Smooth muscle cell (in vitro differentiated cells): ENCODE results near the gene AHI1. TPM values are rescaled to one million over a fixed set of nuclear protein-coding genes. Genes with fewer than 3 reads are reported as not detected.

Source experiments
- DNase-seq: peaks from one replicate; lab custom pipeline; 2025; ENCODE audit not compliant: unreplicated experiment; lab: John Stamatoyannopoulos, UW
- H2AFZ ChIP-seq: fragments of 200-600 bp; sonication (generic); 2 replicates; pipeline ENCODE4 v1.6.0; 2016; ENCODE audit warnings: antibody characterized with exemption, low read depth, mild to moderate bottlenecking
- H3F3A ChIP-seq: fragments of 200-600 bp; sonication (generic); 2 replicates; pipeline ENCODE4 v1.6.0; 2017; ENCODE audit warnings: antibody characterized with exemption, low read depth
- H3K27ac ChIP-seq: fragments of 200-600 bp; sonication (generic); 2 replicates; pipeline ENCODE4 v1.5.1; 2016; ENCODE audit warnings: low read depth, mild to moderate bottlenecking
- H3K27me3 ChIP-seq: fragments of 200-600 bp; sonication (generic); 2 replicates; pipeline ENCODE4 v1.6.1; 2016; ENCODE audit warnings: low read depth, mild to moderate bottlenecking
- H3K36me3 ChIP-seq: fragments of 200-600 bp; sonication (generic); 2 replicates; pipeline ENCODE4 v1.5.1; 2016; ENCODE audit warnings: low read depth
- H3K4me1 ChIP-seq: fragments of 200-600 bp; sonication (generic); 2 replicates; pipeline ENCODE4 v1.5.1; 2016; ENCODE audit warnings: low read depth
- H3K4me2 ChIP-seq: fragments of 200-600 bp; sonication (generic); 2 replicates; pipeline ENCODE4 v1.6.0; 2016; ENCODE audit warnings: mild to moderate bottlenecking
- H3K4me3 ChIP-seq: fragments of 200-600 bp; sonication (generic); 2 replicates; pipeline ENCODE4 v1.5.1; 2016; ENCODE audit warnings: mild to moderate bottlenecking
- H3K79me2 ChIP-seq: fragments of 200-600 bp; sonication (generic); 2 replicates; pipeline ENCODE4 v1.6.0; 2016; ENCODE audit warnings: low read depth, mild to moderate bottlenecking
- H3K9ac ChIP-seq: fragments of 200-600 bp; sonication (generic); 2 replicates; pipeline ENCODE4 v1.6.0; 2016; ENCODE audit warnings: low read depth
- H3K9me3 ChIP-seq: fragments of 200-600 bp; sonication (generic); replicated peaks from 2 replicates; pipeline ENCODE4 v1.5.1; 2016; ENCODE audit warnings: low read depth
- H4K20me1 ChIP-seq: fragments of 200-600 bp; sonication (generic); 2 replicates; pipeline ENCODE4 v1.6.0; 2016; ENCODE audit warnings: low read depth
- CTCF ChIP-seq: fragments of 200-600 bp; sonication (generic); IDR thresholded peaks from 2 replicates; pipeline ENCODE4 v1.5.1; 2017; ENCODE audit warnings: borderline replicate concordance, mild to moderate bottlenecking, antibody characterized with exemption; ENCODE audit not compliant: insufficient read depth, poor library complexity, severe bottlenecking
- WGBS: methylation state at CpG from one replicate; pipeline ENCODE4 v1.1.7; 2016; ENCODE audit warnings: low lambda C conversion rate; 5-methylcytosine and 5-hydroxymethylcytosine counted together
- polyA plus RNA-seq: library from polyadenylated mRNA; unstranded; fragments of >200 nt; fragmentation: Nextera tagmentation; extraction: Ambion mirVana; gene quantifications from 2 replicates; pipeline ENCODE4 v1.2.1, GENCODE V29; 2016
- total RNA-seq: library from RNA; depleted of rRNA; stranded (reverse); fragments of >200 nt; gene quantifications from 2 replicates; pipeline ENCODE4 v1.2.3, GENCODE V29; 2014

The AHI1 gene
- total and polyA plus RNA-seq, 2 experiments from 2014 or later, result 16.0 to 18.8 TPM

DNA sequence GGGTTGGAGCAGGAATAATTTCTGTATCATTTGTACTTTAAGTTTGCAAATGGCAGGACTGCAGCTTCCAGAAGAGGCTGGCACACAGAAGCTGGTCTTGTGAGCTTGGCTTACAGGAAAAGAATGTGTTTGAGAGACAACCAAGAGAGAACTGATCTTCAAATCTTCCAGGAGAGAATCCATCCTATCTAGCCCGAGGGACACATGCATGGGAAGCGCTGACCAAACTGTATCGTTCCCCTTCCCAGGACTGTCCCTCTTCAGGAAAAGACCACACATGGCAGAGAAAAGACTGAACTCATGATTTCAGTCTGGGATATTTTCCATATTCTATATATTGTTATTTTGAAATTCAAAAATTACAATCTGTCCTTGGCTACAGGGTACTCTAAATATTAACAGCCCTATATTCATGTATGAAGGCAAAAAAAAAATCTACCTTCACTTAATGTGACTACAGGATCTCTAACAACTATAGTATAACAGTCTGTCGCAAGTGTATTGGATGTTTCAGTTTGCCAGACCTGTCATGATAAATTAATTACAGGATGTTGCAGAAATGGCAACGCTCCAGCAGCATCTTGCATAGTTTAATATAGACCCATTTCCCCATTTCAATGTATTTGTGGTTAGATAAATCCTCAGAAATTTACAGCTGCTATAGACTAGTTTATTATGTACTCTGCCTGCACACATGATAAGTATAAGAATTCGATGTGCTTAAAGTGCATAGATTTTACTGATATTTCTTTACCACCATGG, 217.0 kb downstream of the AHI1 start:
- Histone ChIP-seq H3K27me3 (no peaks in the 10 kb centered on the region), H3K4me1 (no peaks in the 10 kb centered on the region), H3K4me3 (no peak overlapping the region), H3K79me2 (no peaks in the 10 kb centered on the region), H3K4me2 (no peak overlapping the region), H3K27ac (no peak overlapping the region), H4K20me1 (no peaks in the 10 kb centered on the region), H3K36me3 (no peaks in the 10 kb centered on the region), H3F3A (no peaks in the 10 kb centered on the region), H3K9me3 (no peaks in the 10 kb centered on the region), H3K9ac (no peak overlapping the region), H2AFZ (no peak overlapping the region)
- DNase-seq, result no peak
- no peak for TF ChIP-seq CTCF
- WGBS, result 90% methylated on average over 6 of the region's 6 CpGs

- H3K9me3 ChIP-seq, result no peaks in the 10 kb centered on the region
- no peak overlapping the region for H3K4me2 ChIP-seq
- no peak overlapping the region for H3K9ac ChIP-seq
- no peaks in the 10 kb centered on the region for H3F3A ChIP-seq
- H3K79me2 ChIP-seq, result no peaks in the 10 kb centered on the region
- H3K27ac ChIP-seq, result no peak overlapping the region
- no peak for TF ChIP-seq CTCF
- no peaks in the 10 kb centered on the region for H3K36me3 ChIP-seq
- 97% methylated on average over 6 of the region's 6 CpGs for WGBS
- no peak overlapping the region for H3K4me3 ChIP-seq
- H4K20me1 ChIP-seq, result no peaks in the 10 kb centered on the region
- H3K27me3 ChIP-seq, result no peaks in the 10 kb centered on the region
- no peak for DNase-seq
- H3K4me1 ChIP-seq, result no peaks in the 10 kb centered on the region
- H2AFZ ChIP-seq, result no peak overlapping the region
Observed at GRCh38 chr6:135277422-135277821, 220.1 kb downstream of the AHI1 start.

DNA sequence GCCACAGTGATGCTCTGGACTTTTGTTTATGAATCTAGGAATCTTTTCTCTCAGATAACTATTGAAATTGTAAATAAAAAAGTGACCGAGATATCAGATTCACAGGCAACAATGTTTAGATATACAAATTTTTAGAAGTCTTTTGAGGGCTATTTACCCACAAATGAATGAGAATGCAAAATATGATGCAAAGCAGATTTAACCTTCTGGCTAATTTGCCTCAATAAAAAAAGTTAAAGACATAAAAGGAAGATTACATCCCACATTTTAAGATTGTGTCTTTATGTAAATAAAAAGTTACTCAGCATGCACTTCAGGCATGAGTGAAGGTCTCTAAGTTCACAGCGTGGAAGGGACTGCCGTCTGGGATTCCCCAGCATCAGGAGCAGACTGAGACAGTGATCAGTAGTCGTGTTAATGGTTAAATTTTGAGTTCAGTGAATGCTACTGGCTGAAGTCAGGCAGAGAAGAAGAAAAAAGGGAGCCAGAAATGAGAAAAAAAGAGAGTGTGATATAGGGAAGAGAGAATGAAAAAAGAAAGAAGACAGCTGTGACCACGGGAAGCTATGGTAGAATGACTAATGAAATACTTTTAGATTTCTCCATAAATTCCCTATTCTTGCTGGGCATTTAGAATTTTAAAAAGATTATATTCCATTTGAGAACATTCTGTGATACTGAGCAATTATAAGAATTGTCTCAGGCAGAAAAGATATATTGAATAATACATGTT, 222.8 kb downstream of the AHI1 start:
- Histone ChIP-seq H3K27ac (no peak overlapping the region), H3F3A (no peaks in the 10 kb centered on the region), H3K27me3 (peaks cover 10% of the 10 kb centered on the region), H3K9ac (no peak overlapping the region), H4K20me1 (no peaks in the 10 kb centered on the region), H2AFZ (no peak overlapping the region), H3K79me2 (no peaks in the 10 kb centered on the region), H3K4me3 (no peak overlapping the region), H3K4me1 (no peaks in the 10 kb centered on the region), H3K9me3 (no peaks in the 10 kb centered on the region), H3K4me2 (peak overlapping the region; percentile 27), H3K36me3 (no peaks in the 10 kb centered on the region)
- no peak for TF ChIP-seq CTCF
- WGBS, result 50% methylated on average over 5 of the region's 5 CpGs
- DNase-seq, result no peak
